HPDE6-E6E7 (cell line): ENCODE measurements around the gene ANXA2.

Source experiments
- DNase-seq: peaks from one replicate; pipeline ENCODE4 v3.0.0; 2011; ENCODE audit warnings: missing footprints; ENCODE audit errors: extremely low spot score

ANXA2 gene

DNA sequence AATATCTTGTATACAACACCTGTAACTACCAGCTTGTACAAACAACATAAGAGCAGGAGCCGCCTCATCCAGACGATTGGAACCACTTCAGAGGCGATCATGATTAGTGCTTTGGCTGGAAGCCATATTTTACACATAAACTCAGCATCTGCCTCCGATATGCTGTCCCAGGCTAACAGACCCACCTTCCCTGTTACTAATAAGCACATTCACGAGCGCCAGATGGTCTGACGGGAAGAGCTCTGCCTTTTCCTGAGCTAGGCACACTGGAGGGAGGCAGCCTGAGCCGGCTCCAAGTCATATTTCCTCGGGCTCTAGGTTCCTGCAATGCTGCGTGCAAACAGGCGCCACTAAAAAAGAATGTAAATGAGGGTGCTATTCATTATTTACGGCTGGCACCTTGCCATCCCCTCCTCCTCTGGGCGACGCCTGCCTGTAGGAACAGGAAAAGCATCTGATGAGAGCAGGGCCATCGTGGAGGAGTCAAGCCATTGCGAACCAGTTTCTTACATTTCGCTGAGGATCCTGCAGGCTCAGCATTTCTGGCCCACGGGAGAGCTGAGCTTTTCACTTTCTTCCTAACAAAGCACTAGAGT, 98.2 kb downstream of the ANXA2 start:
- DNase-seq = peak; percentile 32
